Measurements from ENCODE around the gene COLGALT1.

The COLGALT1 gene

DNA sequence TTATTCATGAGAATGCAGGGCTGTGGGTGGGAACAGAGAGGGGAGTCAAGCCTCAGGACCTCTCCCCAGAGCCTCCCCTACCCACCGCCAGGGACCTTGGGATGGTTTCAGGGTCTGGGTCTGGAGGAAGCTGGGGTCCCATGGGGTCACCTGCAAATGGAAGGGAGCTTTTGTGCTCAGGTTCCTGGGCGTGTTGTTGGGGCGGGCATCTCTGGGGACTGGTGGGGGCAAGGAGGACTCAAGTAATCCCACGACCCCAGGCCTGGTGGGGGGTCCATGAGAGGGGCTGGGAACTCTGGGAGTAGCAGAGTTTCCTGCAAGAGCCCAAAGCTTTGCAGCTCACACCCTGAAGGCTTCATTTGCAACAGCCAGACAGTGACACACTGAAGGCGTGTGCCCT, 72.5 kb downstream of the COLGALT1 start:
- H3K4me3 ChIP-seq (ENCODE audit: low read depth, low read length) = no peak overlapping the region
- TF ChIP-seq POLR2A (IDR thresholded peaks at IDR 0.05; ENCODE audit: extremely low read depth, insufficient read length) (no peak), MYC (IDR thresholded peaks at IDR 0.05; ENCODE audit: low read depth, low read length) (no peak)
- TF ChIP-seq, protein P1, sequence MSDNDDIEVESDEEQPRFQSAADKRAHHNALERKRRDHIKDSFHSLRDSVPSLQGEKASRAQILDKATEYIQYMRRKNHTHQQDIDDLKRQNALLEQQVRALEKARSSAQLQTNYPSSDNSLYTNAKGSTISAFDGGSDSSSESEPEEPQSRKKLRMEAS (IDR thresholded peaks at IDR 0.05; ENCODE audit: low read depth, low read length) = no peak
- TF ChIP-seq, protein P2, sequence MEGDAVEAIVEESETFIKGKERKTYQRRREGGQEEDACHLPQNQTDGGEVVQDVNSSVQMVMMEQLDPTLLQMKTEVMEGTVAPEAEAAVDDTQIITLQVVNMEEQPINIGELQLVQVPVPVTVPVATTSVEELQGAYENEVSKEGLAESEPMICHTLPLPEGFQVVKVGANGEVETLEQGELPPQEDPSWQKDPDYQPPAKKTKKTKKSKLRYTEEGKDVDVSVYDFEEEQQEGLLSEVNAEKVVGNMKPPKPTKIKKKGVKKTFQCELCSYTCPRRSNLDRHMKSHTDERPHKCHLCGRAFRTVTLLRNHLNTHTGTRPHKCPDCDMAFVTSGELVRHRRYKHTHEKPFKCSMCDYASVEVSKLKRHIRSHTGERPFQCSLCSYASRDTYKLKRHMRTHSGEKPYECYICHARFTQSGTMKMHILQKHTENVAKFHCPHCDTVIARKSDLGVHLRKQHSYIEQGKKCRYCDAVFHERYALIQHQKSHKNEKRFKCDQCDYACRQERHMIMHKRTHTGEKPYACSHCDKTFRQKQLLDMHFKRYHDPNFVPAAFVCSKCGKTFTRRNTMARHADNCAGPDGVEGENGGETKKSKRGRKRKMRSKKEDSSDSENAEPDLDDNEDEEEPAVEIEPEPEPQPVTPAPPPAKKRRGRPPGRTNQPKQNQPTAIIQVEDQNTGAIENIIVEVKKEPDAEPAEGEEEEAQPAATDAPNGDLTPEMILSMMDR (IDR thresholded peaks at IDR 0.05; ENCODE audit: low read depth, low read length) = no peak
- no peak for DNase-seq (ENCODE audit: low read depth)

DNA sequence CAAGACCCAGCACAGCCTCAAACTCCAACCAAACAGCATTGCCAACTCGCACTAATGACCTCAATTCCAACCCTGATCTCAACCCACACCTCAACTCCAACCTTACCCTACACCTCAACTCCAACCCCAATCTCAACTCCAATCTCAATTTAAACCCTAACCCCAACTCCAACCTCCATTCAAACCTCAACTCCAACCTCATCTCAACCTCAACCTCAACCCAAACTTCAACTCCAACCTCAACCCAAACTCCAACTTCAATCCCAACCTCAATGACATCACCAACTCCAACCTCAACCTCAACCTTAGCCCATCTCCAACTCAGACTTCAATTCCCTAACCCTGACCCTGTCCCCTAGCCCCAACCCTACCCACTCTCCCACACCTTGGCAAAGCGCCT, 74.3 kb downstream of the COLGALT1 start:
- no peak overlapping the region for H3K4me3 ChIP-seq (ENCODE audit: low read depth, low read length)
- TF ChIP-seq MYC (IDR thresholded peaks at IDR 0.05; ENCODE audit: low read depth, low read length) (no peak), POLR2A (IDR thresholded peaks at IDR 0.05; ENCODE audit: extremely low read depth, insufficient read length) (no peak)
- TF ChIP-seq, protein P2 (IDR thresholded peaks at IDR 0.05; ENCODE audit: low read depth, low read length) = no peak
- TF ChIP-seq, protein P1 (IDR thresholded peaks at IDR 0.05; ENCODE audit: low read depth, low read length) = no peak
- no peak for DNase-seq (ENCODE audit: low read depth)

DNA sequence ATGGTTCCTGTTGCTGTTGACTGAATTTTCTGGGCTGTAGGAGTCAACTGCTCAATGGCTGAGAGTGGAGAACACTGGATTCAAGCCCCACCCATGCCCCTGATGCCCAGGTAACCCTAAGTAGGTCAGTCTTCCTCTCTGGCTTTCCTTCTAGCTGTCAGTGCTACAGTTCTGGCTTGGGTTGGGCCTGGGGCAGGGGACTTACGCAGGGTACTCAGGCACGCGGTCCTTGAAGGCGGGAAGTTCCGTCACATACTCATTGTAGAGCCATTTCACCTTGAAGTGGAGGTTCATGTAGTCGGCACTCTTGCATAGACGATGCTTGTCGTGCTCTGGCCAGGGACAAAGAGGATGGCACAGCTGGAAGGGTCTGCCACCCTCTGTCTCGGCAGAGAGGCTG, 77.1 kb downstream of the COLGALT1 start:
- TF ChIP-seq POLR2A (IDR thresholded peaks at IDR 0.05; ENCODE audit: extremely low read depth, insufficient read length) (no peak), MYC (IDR thresholded peaks at IDR 0.05; ENCODE audit: low read depth, low read length) (no peak)
- TF ChIP-seq, protein P1 (IDR thresholded peaks at IDR 0.05; ENCODE audit: low read depth, low read length) = no peak
- TF ChIP-seq, protein P2 (IDR thresholded peaks at IDR 0.05; ENCODE audit: low read depth, low read length) = no peak
- no peak overlapping the region for H3K4me3 ChIP-seq (ENCODE audit: low read depth, low read length)
- no peak for DNase-seq (ENCODE audit: low read depth)

Measured in NB4 (cell line).